H7 (cell line): ENCODE results near the gene PADI1. TPM values are rescaled to one million over a fixed set of nuclear protein-coding genes. Genes with fewer than 3 reads are reported as not detected.

Experiments used
- DNase-seq: peaks from one replicate; pipeline ENCODE4 v3.0.0; 2012
- H3K27me3 ChIP-seq: 2 replicates; pipeline ENCODE4 v1.6.0; 2011; ENCODE audit warnings: mild to moderate bottlenecking, low read length; ENCODE audit not compliant: control insufficient read depth, insufficient read depth
- H3K36me3 ChIP-seq: replicated peaks from 2 replicates; pipeline ENCODE4 v1.5.1; 2011; ENCODE audit warnings: low read length; ENCODE audit not compliant: control insufficient read depth, insufficient read depth
- H3K4me3 ChIP-seq: 2 replicates; pipeline ENCODE4 v1.5.1; 2011; ENCODE audit warnings: low read depth, mild to moderate bottlenecking, control low read depth, low read length, moderate library complexity; ENCODE audit not compliant: insufficient read depth
- total RNA-seq: library from RNA; depleted of rRNA; stranded (reverse); fragments of >200 nt; shearing (Covaris generic); gene quantifications from 2 replicates; pipeline ENCODE4 v1.2.3, GENCODE V29; 2014

Gene PADI1
- total RNA-seq, 1 experiment from 2014 or later, result 0.45 TPM

DNA sequence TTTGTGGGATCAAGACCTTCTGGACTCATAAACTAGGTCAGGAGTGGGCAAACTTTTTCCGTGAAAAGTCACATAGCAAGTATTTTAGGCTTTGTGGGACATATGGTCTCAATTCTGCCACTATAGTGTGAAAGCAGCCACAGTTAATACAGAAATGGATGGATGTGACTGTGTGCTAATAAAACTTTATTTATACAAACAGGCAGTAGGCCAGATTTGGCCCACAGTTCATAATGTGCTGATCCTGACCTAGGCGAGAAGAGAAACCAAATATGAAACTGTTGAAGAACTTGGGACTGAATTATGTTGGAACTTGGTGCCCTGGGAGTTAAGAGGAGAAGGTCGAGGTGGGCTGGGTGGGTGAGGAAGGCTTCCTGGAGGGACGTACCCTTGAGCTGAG, 61.0 kb downstream of the PADI1 start:
- H3K4me3 ChIP-seq, result no peak overlapping the region
- no peak for DNase-seq
- no peaks in the 10 kb centered on the region for H3K36me3 ChIP-seq
- no peaks in the 10 kb centered on the region for H3K27me3 ChIP-seq

- peak; percentile 43 for DNase-seq
- no peak overlapping the region for H3K4me3 ChIP-seq
- no peaks in the 10 kb centered on the region for H3K36me3 ChIP-seq
- no peaks in the 10 kb centered on the region for H3K27me3 ChIP-seq
Measured at GRCh38 chr1:17270891-17271765, 66.2 kb downstream of the PADI1 start.

DNA sequence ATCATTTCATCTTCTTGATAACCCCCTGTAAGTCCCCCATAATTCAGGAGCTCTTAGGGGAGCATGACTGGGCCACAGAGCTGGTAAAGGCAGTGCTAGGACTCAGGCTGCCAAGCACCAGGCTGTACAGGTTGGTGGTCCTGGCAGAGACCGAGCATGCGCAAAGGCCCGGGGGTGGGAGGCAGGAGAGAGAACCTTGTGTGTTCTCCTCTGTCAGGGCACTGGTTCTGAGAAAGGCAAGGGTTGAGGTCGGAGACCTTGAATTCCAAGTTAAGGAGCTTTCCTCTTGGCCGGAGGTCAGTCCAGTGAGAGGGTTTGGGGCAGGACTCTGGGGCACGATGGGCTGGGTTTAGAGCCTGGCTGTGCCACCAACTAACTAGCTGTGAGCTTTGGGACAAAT, 67.1 kb downstream of the PADI1 start:
- DNase-seq, result no peak
- Histone ChIP-seq H3K36me3 (no peaks in the 10 kb centered on the region), H3K4me3 (no peak overlapping the region), H3K27me3 (no peaks in the 10 kb centered on the region)

DNA sequence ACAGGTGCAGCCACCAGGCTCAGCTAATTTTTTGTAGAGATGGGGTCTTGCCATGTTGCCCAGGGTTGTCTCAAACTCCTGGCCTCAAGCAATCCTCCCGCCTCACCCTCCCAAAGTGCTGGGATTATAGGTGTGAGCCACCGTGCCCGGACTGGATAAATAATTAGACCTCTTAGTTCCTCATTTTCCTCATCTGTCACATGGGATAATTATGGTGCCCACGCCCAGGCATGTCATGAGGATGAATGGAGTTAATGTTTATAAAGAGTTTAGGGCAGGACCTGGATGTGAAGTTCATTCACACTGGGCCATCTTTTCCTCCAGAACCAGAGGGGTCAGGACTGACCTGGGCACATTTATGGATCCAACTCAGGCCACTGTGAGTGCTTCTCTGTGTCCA, 67.7 kb downstream of the PADI1 start:
- Histone ChIP-seq H3K27me3 (no peaks in the 10 kb centered on the region), H3K4me3 (no peak overlapping the region), H3K36me3 (no peaks in the 10 kb centered on the region)
- DNase-seq, result no peak

DNA sequence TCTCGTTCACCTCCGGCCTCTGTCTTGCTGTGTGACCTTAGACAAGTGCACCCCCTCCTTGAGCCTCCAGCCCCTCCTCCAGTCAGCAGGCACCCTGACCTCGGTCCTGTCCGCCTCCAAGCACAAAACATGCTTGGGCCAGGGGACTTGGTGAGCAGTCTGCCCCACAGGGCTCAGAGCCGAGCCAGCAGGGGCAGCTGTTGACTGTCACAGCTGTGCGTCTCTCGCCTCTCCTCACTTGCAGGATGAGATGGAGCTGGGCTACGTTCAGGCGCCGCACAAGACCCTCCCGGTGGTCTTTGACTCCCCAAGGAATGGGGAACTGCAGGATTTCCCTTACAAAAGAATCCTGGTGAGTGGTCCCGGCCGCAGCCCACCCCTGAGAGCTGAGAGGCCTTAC, 68.2 kb downstream of the PADI1 start:
- H3K4me3 ChIP-seq, result no peak overlapping the region
- peak; percentile 52 for DNase-seq
- H3K36me3 ChIP-seq, result no peaks in the 10 kb centered on the region
- H3K27me3 ChIP-seq, result no peaks in the 10 kb centered on the region

GRCh38 chr1:17274186-17275170, 69.5 kb downstream of the PADI1 start:
- no peak overlapping the region for H3K4me3 ChIP-seq
- H3K36me3 ChIP-seq, result no peaks in the 10 kb centered on the region
- peak; percentile 94 for DNase-seq
- no peaks in the 10 kb centered on the region for H3K27me3 ChIP-seq

GRCh38 chr1:17276568-17276967, 71.6 kb downstream of the PADI1 start:
- DNase-seq, result peak; percentile 51
- Histone ChIP-seq H3K4me3 (no peak overlapping the region), H3K36me3 (no peaks in the 10 kb centered on the region), H3K27me3 (no peaks in the 10 kb centered on the region)

DNA sequence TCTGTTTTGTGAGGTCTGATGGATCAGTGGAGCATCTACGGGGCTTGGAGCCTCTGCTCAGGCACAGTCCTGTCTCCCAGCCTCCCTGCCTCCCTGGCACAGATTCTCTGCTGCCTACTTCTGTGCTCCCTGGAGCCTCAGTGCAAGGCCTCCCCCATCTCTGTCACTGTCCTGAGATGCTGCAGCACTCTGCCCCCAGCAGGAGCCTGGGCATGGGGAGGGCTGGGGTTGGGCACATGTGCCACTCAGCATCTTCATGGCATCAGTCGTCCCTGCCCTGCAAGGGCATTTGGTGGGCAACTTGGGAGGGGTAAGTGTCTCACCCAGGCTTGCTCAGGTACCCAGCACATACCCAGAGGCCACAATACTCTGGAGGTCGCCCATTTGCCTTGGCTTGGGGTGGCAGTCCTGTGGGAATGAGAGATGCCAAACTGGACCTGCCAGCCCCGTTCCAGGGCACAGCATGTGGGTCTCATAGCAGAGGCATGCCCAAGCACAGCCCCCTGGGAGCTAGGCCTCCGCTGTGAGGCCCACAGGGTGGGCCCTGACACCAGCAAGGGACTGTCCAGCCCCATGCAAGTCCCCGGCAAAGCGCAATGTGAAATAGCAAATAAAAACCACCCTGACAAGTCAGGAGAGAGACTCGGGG, 72.7 kb downstream of the PADI1 start:
- Histone ChIP-seq H3K4me3 (no peak overlapping the region), H3K27me3 (no peaks in the 10 kb centered on the region), H3K36me3 (no peaks in the 10 kb centered on the region)
- DNase-seq, result no peak

GRCh38 chr1:17278996-17279830, 74.3 kb downstream of the PADI1 start:
- Histone ChIP-seq H3K27me3 (no peaks in the 10 kb centered on the region), H3K36me3 (no peaks in the 10 kb centered on the region), H3K4me3 (no peak overlapping the region)
- no peak for DNase-seq

- H3K27me3 ChIP-seq, result no peaks in the 10 kb centered on the region
- no peak overlapping the region for H3K4me3 ChIP-seq
- H3K36me3 ChIP-seq, result no peaks in the 10 kb centered on the region
- DNase-seq, result no peak
Measured at GRCh38 chr1:17280436-17280835, 75.5 kb downstream of the PADI1 start.

- no peaks in the 10 kb centered on the region for H3K27me3 ChIP-seq
- H3K4me3 ChIP-seq, result no peak overlapping the region
- no peak for DNase-seq
- H3K36me3 ChIP-seq, result no peaks in the 10 kb centered on the region
Measured at GRCh38 chr1:17280894-17281293, 76.0 kb downstream of the PADI1 start.

- DNase-seq, result no peak
- Histone ChIP-seq H3K27me3 (no peaks in the 10 kb centered on the region), H3K36me3 (no peaks in the 10 kb centered on the region), H3K4me3 (no peak overlapping the region)
Measured at GRCh38 chr1:17281775-17282181, 76.8 kb downstream of the PADI1 start.

DNA sequence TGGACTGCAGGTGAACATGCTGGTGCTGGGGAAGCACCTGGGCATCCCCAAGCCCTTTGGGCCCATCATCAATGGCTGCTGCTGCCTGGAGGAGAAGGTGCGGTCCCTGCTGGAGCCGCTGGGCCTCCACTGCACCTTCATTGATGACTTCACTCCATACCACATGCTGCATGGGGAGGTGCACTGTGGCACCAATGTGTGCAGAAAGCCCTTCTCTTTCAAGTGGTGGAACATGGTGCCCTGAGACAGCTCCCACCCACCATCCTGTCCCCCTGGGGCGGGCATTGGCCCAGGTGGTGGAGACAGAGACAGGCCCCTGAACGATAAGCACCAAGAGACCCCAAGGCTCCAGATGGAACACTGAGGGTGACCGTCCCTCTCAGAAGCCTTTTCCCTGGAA, 77.9 kb downstream of the PADI1 start:
- no peak for DNase-seq
- H3K4me3 ChIP-seq, result no peak overlapping the region
- H3K36me3 ChIP-seq, result no peaks in the 10 kb centered on the region

DNA sequence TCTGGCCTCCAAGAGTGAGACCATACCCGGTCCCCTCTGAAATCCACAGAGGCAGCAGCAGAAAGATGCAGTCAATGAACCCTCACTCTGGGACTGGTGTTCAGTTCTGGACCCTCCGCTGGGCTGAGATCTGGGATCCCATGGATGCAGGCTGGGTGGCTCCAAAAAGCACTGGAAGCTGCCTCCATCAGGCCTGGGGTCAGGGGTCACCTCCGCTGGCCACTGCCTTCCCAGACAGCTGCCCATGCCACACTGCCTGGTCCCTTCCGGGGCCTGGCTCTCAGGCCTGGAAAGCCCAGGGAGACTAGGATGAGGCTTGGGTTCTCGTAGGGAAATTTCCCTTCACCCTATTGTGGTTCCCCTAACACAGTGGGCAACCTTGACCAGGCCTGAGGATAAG, 81.7 kb downstream of the PADI1 start:
- no peak for DNase-seq
- Histone ChIP-seq H3K4me3 (no peak overlapping the region), H3K27me3 (no peaks in the 10 kb centered on the region), H3K36me3 (no peaks in the 10 kb centered on the region)

More for the DNA sequence above, 77.9 kb downstream of the PADI1 start:
- no peaks in the 10 kb centered on the region for H3K27me3 ChIP-seq
